IMR-90 (cell line): Measurements from ENCODE around the gene EVA1A. TPM values are rescaled to one million over a fixed set of nuclear protein-coding genes. Genes with fewer than 3 reads are reported as not detected.

Experiments
- ATAC-seq: fragments of 200-7000 bp; cut with Tn5 transposase; 2 replicates; pipeline ENCODE4 v1.9.1; 2020; ENCODE audit warnings: low read depth, mild to moderate bottlenecking, moderate library complexity
- BruUV-seq: library from RNA; stranded (reverse); fragments of 400-500 nt; replicated peaks from 2 replicates; lab custom pipeline; 2021; lab: Mats Ljungman, UMichigan
- CTCF ChIA-PET: fragments of 300-600 bp; formaldehyde crosslinking; extraction: SDS; loops from one replicate; lab custom pipeline; 2021; ENCODE audit warnings: antibody characterized with exemption; lab: Yijun Ruan, JAX
- POLR2A ChIA-PET: fragments of 300-600 bp; sonication (Branson Sonifier 250); formaldehyde crosslinking; loops from one replicate; lab custom pipeline; 2022; ENCODE audit warnings: antibody characterized with exemption; ENCODE audit not compliant: unreplicated experiment; lab: Charles Lee
- DNase-seq: peaks from one replicate; pipeline ENCODE4 v3.0.0; 2013
- H2AFZ ChIP-seq: replicated peaks from 2 replicates; pipeline ENCODE3; 2013; ENCODE audit warnings: low read length, mild to moderate bottlenecking; ENCODE audit not compliant: poor library complexity
- H2AK5ac ChIP-seq: 2 replicates; pipeline ENCODE4 v1.6.1; 2013; ENCODE audit warnings: low read depth, low read length, inconsistent platforms
- H2AK9ac ChIP-seq: replicated peaks from 2 replicates; pipeline ENCODE3; 2013; ENCODE audit warnings: mild to moderate bottlenecking, low read depth, low read length, moderate library complexity; ENCODE audit not compliant: poor library complexity
- H2BK120ac ChIP-seq: 2 replicates; pipeline ENCODE4 v1.6.1; 2013; ENCODE audit warnings: low read depth, low read length, inconsistent platforms
- H2BK15ac ChIP-seq: 3 replicates; pipeline ENCODE4 v1.6.1; 2013; ENCODE audit warnings: low read depth, low read length, inconsistent platforms
- H2BK20ac ChIP-seq: 2 replicates; pipeline ENCODE4 v1.6.1; 2013; ENCODE audit warnings: low read depth, mild to moderate bottlenecking, inconsistent platforms, low read length, moderate library complexity
- H2BK5ac ChIP-seq: 2 replicates; pipeline ENCODE4 v1.6.1; 2013; ENCODE audit warnings: mild to moderate bottlenecking, low read depth, low read length, inconsistent platforms; ENCODE audit not compliant: poor library complexity, severe bottlenecking
- H3K14ac ChIP-seq: replicated peaks from 2 replicates; pipeline ENCODE4 v1.6.1; 2013; ENCODE audit warnings: low read depth, low read length, inconsistent platforms
- H3K18ac ChIP-seq: 2 replicates; pipeline ENCODE4 v1.6.1; 2013; ENCODE audit warnings: low read depth, low read length, control low read depth
- H3K23ac ChIP-seq: 2 replicates; pipeline ENCODE4 v1.6.1; 2013; ENCODE audit warnings: low read depth, low read length, inconsistent platforms
- H3K27ac ChIP-seq: 2 replicates; pipeline ENCODE4 v1.5.1; 2013; ENCODE audit warnings: mild to moderate bottlenecking, control low read depth, low read length; ENCODE audit not compliant: insufficient read depth
- H3K27me3 ChIP-seq: 2 replicates; pipeline ENCODE4 v1.6.1; 2013; ENCODE audit warnings: low read length; ENCODE audit not compliant: control insufficient read depth, insufficient read depth
- H3K36me3 ChIP-seq: 2 replicates; pipeline ENCODE4 v1.6.1; 2013; ENCODE audit warnings: low read length, mixed read lengths; ENCODE audit not compliant: control insufficient read depth, insufficient read depth
- H3K4ac ChIP-seq: 2 replicates; pipeline ENCODE4 v1.6.1; 2013; ENCODE audit warnings: low read depth, low read length, inconsistent platforms
- H3K4me1 ChIP-seq: 2 replicates; pipeline ENCODE4 v1.6.1; 2013; ENCODE audit warnings: low read length, mixed read lengths; ENCODE audit not compliant: control insufficient read depth, insufficient read depth
- H3K4me2 ChIP-seq: 2 replicates; pipeline ENCODE4 v1.6.1; 2013; ENCODE audit warnings: low read depth, mild to moderate bottlenecking, control low read depth, low read length, moderate library complexity
- H3K4me3 ChIP-seq: 2 replicates; pipeline ENCODE4 v1.5.1; 2013; ENCODE audit warnings: low read depth, mild to moderate bottlenecking, control low read depth, low read length, moderate library complexity; ENCODE audit not compliant: insufficient read depth
- H3K56ac ChIP-seq: 2 replicates; pipeline ENCODE4 v1.6.1; 2013; ENCODE audit warnings: low read length, inconsistent platforms; ENCODE audit not compliant: insufficient read depth; ENCODE audit errors: extremely low read depth
- H3K79me1 ChIP-seq, 2 experiments: 2 replicates each; pipeline ENCODE4 v1.6.1; 2013; ENCODE audit warnings: low read length in 2 of 2, inconsistent platforms in 1 of 2, low read depth in 1 of 2
- H3K9ac ChIP-seq: 2 replicates; pipeline ENCODE4 v1.6.1; 2013; ENCODE audit warnings: low read depth, low read length, control low read depth
- H3K9me1 ChIP-seq: 2 replicates; pipeline ENCODE4 v1.6.1; 2013; ENCODE audit warnings: low read length, inconsistent platforms; ENCODE audit not compliant: insufficient read depth
- H3K9me3 ChIP-seq: 2 replicates; pipeline ENCODE4 v1.6.1; 2013; ENCODE audit warnings: low read length; ENCODE audit not compliant: control insufficient read depth, insufficient read depth
- H4K20me1 ChIP-seq: 2 replicates; pipeline ENCODE4 v1.6.1; 2013; ENCODE audit warnings: low read length, inconsistent platforms; ENCODE audit not compliant: insufficient read depth
- H4K5ac ChIP-seq: 2 replicates; pipeline ENCODE4 v1.6.1; 2013; ENCODE audit warnings: mild to moderate bottlenecking, low read depth, low read length, control low read depth
- H4K8ac ChIP-seq, 2 experiments: 2 replicates each; pipeline ENCODE4 v1.6.1; 2013; ENCODE audit warnings: low read depth in 2 of 2, low read length in 2 of 2, control low read depth in 1 of 2, inconsistent platforms in 1 of 2
- H4K91ac ChIP-seq: 2 replicates; pipeline ENCODE4 v1.6.1; 2013; ENCODE audit warnings: low read depth, low read length, inconsistent platforms; ENCODE audit not compliant: insufficient read depth
- ELK1 ChIP-seq: fragments of 150-350 bp; IDR thresholded peaks from 2 replicates; pipeline ENCODE4 v1.6.1; 2016; ENCODE audit warnings: low read depth, mild to moderate bottlenecking, low read length, moderate library complexity, borderline replicate concordance
- MXI1 ChIP-seq: IDR thresholded peaks from 2 replicates; pipeline ENCODE4 v1.6.1; 2012; ENCODE audit warnings: low read depth, mild to moderate bottlenecking, low read length, moderate library complexity, borderline replicate concordance
- RCOR1 ChIP-seq: IDR thresholded peaks from 2 replicates; pipeline ENCODE4 v1.6.1; 2012; ENCODE audit warnings: mild to moderate bottlenecking, low read length, improper control_type of control experiment; ENCODE audit not compliant: insufficient replicate concordance
- RFX5 ChIP-seq: IDR thresholded peaks from 2 replicates; pipeline ENCODE4 v1.8.0; 2012; ENCODE audit warnings: low read depth, mild to moderate bottlenecking, low read length, moderate library complexity
- WGBS, 2 experiments: methylation state at CpG; one replicate each; pipeline versions ENCODE4 v1.1.5 to v1.1.7; 2013; ENCODE audit warnings: missing lambda C conversion rate in 2 of 2; ENCODE audit not compliant: insufficient read length in 1 of 2; ENCODE audit errors: extremely low coverage in 2 of 2; 5-methylcytosine and 5-hydroxymethylcytosine counted together
- dilution Hi-C: fragments of 300-500 bp; cut with HindIII; formaldehyde crosslinking; loops from one replicate; pipeline ENCODE4 v1.14.3; 2018; ENCODE audit warnings: low sequenced_read_pairs; ENCODE audit not compliant: unreplicated experiment
- in situ Hi-C: fragments of 300-500 bp; cut with MboI; formaldehyde crosslinking; loops from 3 replicates; pipeline ENCODE4 v1.14.3; 2019; ENCODE audit warnings: low sequenced_read_pairs, inconsistent platforms, mixed read lengths
- intact Hi-C: fragments of 100-400 bp; cut with micrococcal nuclease; formaldehyde crosslinking; loops from 2 replicates; pipeline ENCODE4 v1.10.0; 2022
- polyA plus RNA-seq, 3 experiments: library from polyadenylated mRNA; depleted of rRNA; stranded (reverse); fragments of >200 nt; gene quantifications; 2 replicates each; pipeline ENCODE4 v1.2.3, GENCODE V29; 2012; ENCODE audit warnings: low replicate concordance in 1 of 3
- total RNA-seq: library from RNA; depleted of rRNA; stranded (reverse); fragments of >200 nt; gene quantifications from 2 replicates; pipeline ENCODE4 v1.2.3, GENCODE V29; 2012
- TF ChIP-seq, protein P1 (sequence below): conservative IDR thresholded peaks from 2 replicates; pipeline ENCODE4 v1.5.1; 2012; ENCODE audit warnings: mild to moderate bottlenecking, low read depth, low read length, improper control_type of control experiment

The EVA1A gene
- total and polyA plus RNA-seq, 2 of the 4 experiments (the other 2 are of a cell fraction) = 54.5 to 93.7 TPM

GRCh38 chr2:75489721-75490120, 71.0 kb downstream of the EVA1A start:
- H3K79me1 ChIP-seq = peaks cover 15 to 31% of the 10 kb centered on the region in 2 experiments
- peaks cover 3% of the 10 kb centered on the region; the same call in 1 of the 2 replicates for H3K9me1 ChIP-seq
- H3K9ac ChIP-seq = no peak overlapping the region
- intact Hi-C loops (loop anchor here (5.0 kb wide), 1 partner anchor 68 kb away; no protein-coding TSS in a partner anchor), dilution Hi-C loops (no loop called here), in situ Hi-C loops (no loop called here)
- H2AK5ac ChIP-seq = no peak overlapping the region
- no peaks in the 10 kb centered on the region for H3K9me3 ChIP-seq
- H3K36me3 ChIP-seq = peaks cover 9% of the 10 kb centered on the region
- no peak overlapping the region for H3K4ac ChIP-seq
- no peak overlapping the region for H2BK15ac ChIP-seq
- no peaks in the 10 kb centered on the region for H3K27me3 ChIP-seq
- peak overlapping the region; percentile 7 for H2AK9ac ChIP-seq
- no peak overlapping the region for H4K8ac ChIP-seq
- H3K14ac ChIP-seq = no peak overlapping the region
- WGBS, 2 experiments = 80% methylated on average over 2 of the region's 2 CpGs; no CpG with 5 or more reads in 1 of the 2 experiments
- no peak overlapping the region for H3K18ac ChIP-seq
- ChIA-PET CTCF (no interaction called here), POLR2A (interaction anchor here (0.6 kb wide), 1 partner anchor 113 kb away, joined by 4 read pairs; no protein-coding TSS in a partner anchor)
- BruUV-seq = no TSS peak
- H2AFZ ChIP-seq = no peak overlapping the region
- DNase-seq (no peak), ATAC-seq (no peak)
- H2BK5ac ChIP-seq = no peak overlapping the region
- no peak overlapping the region for H3K23ac ChIP-seq
- H4K91ac ChIP-seq = no peak overlapping the region
- TF ChIP-seq RFX5 = no peak
- no peak for TF ChIP-seq ELK1
- no peak for TF ChIP-seq MXI1
- no peak for TF ChIP-seq RCOR1
- TF ChIP-seq, protein P1, sequence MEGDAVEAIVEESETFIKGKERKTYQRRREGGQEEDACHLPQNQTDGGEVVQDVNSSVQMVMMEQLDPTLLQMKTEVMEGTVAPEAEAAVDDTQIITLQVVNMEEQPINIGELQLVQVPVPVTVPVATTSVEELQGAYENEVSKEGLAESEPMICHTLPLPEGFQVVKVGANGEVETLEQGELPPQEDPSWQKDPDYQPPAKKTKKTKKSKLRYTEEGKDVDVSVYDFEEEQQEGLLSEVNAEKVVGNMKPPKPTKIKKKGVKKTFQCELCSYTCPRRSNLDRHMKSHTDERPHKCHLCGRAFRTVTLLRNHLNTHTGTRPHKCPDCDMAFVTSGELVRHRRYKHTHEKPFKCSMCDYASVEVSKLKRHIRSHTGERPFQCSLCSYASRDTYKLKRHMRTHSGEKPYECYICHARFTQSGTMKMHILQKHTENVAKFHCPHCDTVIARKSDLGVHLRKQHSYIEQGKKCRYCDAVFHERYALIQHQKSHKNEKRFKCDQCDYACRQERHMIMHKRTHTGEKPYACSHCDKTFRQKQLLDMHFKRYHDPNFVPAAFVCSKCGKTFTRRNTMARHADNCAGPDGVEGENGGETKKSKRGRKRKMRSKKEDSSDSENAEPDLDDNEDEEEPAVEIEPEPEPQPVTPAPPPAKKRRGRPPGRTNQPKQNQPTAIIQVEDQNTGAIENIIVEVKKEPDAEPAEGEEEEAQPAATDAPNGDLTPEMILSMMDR = no peak
- H4K5ac ChIP-seq = no peak overlapping the region
- no peak overlapping the region for H3K56ac ChIP-seq
- no peak overlapping the region for H2BK20ac ChIP-seq
- H4K20me1 ChIP-seq = 0 out of 2 replicates have a peak, but pooled peaks cover 7% of the 10 kb centered on the region
- no peak overlapping the region for H3K4me3 ChIP-seq
- no peak overlapping the region for H3K27ac ChIP-seq
- no peak overlapping the region for H2BK120ac ChIP-seq
- no peaks in the 10 kb centered on the region for H3K4me1 ChIP-seq
- H3K4me2 ChIP-seq = no peak overlapping the region
